Right renal pelvis (tissue), 4 donors: ENCODE results near the gene ARHGEF16. TPM values are rescaled to one million over a fixed set of nuclear protein-coding genes. Genes with fewer than 3 reads are reported as not detected.

ENCODE experiments used
- DNase-seq, 4 donors: peaks; one replicate each; pipeline ENCODE4 v3.0.0-alpha.2; 2013; ENCODE audit warnings: low read depth in 4 of 4, low spot score in 3 of 4, missing footprints in 1 of 4
- polyA plus RNA-seq, 4 donors: library from polyadenylated mRNA; unstranded; fragments of 120-200 nt; gene quantifications; one replicate each; pipeline ENCODE4 v1.2.1, GENCODE V29; 2013; ENCODE audit not compliant: insufficient read length in 4 of 4

ARHGEF16 gene
- polyA plus RNA-seq, 4 donors: 16.1 to 25.7 (median 17.6) TPM

- no peak for DNase-seq
These were observed 550 bp downstream of the ARHGEF16 start for GRCh38 chr1:3454811-3455618.

GRCh38 chr1:3455670-3456448, 1.4 kb downstream of the ARHGEF16 start:
- no peak for DNase-seq

- DNase-seq: no peak
These were observed 2.0 kb downstream of the ARHGEF16 start for GRCh38 chr1:3456449-3456963.

- DNase-seq: no peak
These were observed 2.8 kb downstream of the ARHGEF16 start for GRCh38 chr1:3456964-3457909.

- no peak for DNase-seq
These were observed 3.7 kb downstream of the ARHGEF16 start for GRCh38 chr1:3457910-3458883.

GRCh38 chr1:3459051-3459908, 4.8 kb downstream of the ARHGEF16 start:
- DNase-seq: no peak

GRCh38 chr1:3459940-3460671, 5.6 kb downstream of the ARHGEF16 start:
- DNase-seq: no peak

GRCh38 chr1:3460672-3461131, 6.2 kb downstream of the ARHGEF16 start:
- no peak for DNase-seq

- DNase-seq: no peak
These were observed 6.9 kb downstream of the ARHGEF16 start for GRCh38 chr1:3461238-3461933.

GRCh38 chr1:3461934-3462275, 7.4 kb downstream of the ARHGEF16 start:
- DNase-seq: no peak

GRCh38 chr1:3462356-3463012, 8.0 kb downstream of the ARHGEF16 start:
- DNase-seq: no peak

- DNase-seq: no peak
These were observed 8.5 kb downstream of the ARHGEF16 start for GRCh38 chr1:3463013-3463385.

- DNase-seq: no peak
These were observed 9.0 kb downstream of the ARHGEF16 start for GRCh38 chr1:3463408-3463863.

- no peak for DNase-seq
These were observed 9.6 kb downstream of the ARHGEF16 start for GRCh38 chr1:3463891-3464648.

- DNase-seq: no peak
These were observed 10.2 kb downstream of the ARHGEF16 start for GRCh38 chr1:3464649-3465025.
